GM19468 (cell line): ENCODE measurements around the gene L3MBTL4.
"Not testable (repeated sequence)": the region's sequence is repeated elsewhere in the genome, so short reads cannot be mapped to it uniquely, and the experiment has no call there.

ENCODE experiments used
- ATAC-seq: cut with Tn5 transposase; IDR thresholded peaks from one replicate; pipeline ENCODE4 v1.9.1; 2021; ENCODE audit warnings: mild to moderate bottlenecking, moderate library complexity, moderate number of reproducible peaks; ENCODE audit not compliant: unreplicated experiment; ENCODE audit errors: extremely low read depth

Gene L3MBTL4

DNA sequence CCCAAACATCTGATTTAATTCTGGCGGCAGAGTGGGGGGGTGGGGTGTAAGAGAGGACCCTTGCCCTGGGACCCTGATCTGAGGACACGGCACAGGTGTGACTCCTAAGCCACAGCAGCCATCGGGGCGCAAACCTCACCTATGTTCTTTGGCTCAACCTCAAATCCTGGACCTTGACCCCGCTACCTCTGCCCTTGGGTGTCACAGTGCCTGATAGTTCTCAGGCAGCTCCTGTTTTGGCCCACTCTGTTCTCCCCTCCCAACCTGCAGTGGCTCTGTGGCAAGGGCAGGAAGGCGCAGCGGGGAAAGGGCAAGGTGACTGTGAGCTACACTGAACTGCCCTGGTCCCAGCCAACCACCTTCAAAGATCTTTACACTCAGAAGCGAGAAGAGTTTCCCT is 152.8 kb downstream of the L3MBTL4 start:
- no peak for ATAC-seq

- ATAC-seq: not testable (repeated sequence)
These were observed 155.4 kb downstream of the L3MBTL4 start for GRCh38 chr18:6259324-6259723.

- ATAC-seq: no peak
These were observed 156.8 kb downstream of the L3MBTL4 start for GRCh38 chr18:6257950-6258349.

- ATAC-seq: no peak
These were observed 158.2 kb downstream of the L3MBTL4 start for GRCh38 chr18:6256521-6256920.

DNA sequence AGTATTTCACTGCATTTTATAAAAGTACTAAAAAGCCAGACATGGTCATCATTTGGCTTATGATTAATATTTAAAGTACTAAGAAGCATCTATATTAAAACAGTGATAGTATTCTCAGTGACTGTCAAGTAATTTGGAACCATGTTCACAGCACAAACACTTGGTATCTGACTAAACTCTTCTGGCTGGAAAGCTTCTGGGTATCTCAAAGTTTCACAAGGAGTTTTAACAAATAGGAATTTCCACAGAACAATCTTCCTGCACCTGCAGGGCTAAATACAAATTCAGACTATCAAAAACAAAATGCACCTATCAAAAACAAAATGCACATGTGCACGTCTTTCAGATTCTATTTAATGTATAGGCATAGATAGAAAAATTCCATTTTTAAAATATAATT is 158.8 kb downstream of the L3MBTL4 start:
- ATAC-seq: no peak

GRCh38 chr18:6255116-6255705 is 159.5 kb downstream of the L3MBTL4 start:
- no peak for ATAC-seq

- no peak for ATAC-seq
These were observed 160.3 kb downstream of the L3MBTL4 start for GRCh38 chr18:6254456-6254855.

DNA sequence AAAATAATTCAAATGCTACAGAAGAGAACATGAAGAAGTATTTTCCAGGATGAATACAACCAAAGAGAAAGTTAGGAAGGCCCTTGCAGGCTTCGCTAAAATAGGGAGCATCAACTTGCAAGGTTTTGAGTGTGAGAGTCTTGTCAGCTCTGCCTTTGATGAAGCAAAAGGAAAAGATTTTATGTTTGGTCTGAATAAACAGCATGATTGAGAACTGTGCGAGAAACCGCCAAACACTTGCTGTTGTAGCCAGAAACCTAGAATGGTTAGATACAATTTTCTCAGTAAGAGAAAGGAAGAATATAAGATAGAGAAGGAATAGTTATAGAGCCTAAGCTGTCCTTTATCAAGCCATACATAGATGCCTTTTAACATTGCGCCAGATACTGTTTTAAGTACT is 163.6 kb downstream of the L3MBTL4 start:
- no peak for ATAC-seq

GRCh38 chr18:6249788-6250187 is 164.9 kb downstream of the L3MBTL4 start:
- ATAC-seq: no peak

DNA sequence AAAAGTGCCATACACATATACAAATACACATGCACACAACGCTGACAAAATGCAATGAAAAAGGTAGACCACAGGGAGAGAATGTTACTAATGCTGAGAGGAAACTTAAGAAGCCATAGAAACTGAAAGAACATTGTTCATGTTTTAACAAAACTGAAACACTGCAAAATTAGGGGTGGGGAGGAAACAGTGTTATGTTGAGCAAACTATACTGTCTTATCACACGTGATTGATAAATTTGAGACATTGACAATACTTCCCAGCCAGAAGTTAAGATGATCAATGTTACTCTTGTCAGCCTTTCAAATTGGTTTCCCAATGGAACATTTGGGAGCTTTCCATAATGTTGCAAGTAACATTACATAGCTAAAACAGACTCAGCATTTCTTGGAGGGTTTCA is 165.5 kb downstream of the L3MBTL4 start:
- ATAC-seq: peak; percentile 50

GRCh38 chr18:6248017-6248416 is 166.7 kb downstream of the L3MBTL4 start:
- ATAC-seq: no peak

DNA sequence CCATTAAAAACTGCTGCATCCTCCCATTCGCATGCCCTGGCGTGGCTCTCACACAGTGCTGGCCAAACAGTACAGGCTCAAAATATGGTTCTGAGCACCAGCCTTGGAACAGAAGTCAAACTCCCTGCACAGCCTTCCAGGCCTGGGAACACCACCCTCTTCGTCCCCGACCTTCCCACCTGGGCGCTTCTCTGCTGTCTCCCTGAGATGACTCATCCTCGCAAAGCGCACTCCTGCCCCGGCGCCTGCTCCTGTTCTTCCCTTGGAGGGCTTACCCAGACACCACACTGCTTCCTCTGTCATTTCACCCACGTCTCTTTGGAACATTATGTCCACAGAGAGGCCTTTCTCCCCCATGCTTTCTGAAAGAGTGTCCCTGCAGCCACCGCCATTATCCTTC is 172.7 kb downstream of the L3MBTL4 start:
- no peak for ATAC-seq

GRCh38 chr18:6239716-6240115 is 175.0 kb downstream of the L3MBTL4 start:
- ATAC-seq: no peak

- no peak for ATAC-seq
These were observed 178.5 kb downstream of the L3MBTL4 start for GRCh38 chr18:6236258-6236657.

DNA sequence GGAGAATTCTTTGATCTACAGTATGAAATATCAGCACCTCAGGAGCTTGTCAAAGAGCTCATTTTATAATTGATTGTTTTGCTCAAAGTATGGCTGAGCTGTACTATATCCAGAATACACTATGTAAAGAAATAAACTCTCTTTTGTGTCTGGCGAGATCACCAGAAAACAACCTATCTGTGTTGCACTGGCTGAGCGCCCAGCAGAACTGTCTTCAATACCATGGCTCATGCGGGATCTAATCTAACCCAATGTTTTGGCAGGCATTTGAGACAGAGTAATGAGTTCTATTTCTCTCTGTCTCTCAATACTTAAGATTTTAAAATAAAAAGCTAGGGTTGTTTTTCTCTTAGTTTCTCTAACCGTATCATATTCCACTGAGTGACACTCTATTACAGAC is 192.4 kb downstream of the L3MBTL4 start:
- no peak for ATAC-seq

DNA sequence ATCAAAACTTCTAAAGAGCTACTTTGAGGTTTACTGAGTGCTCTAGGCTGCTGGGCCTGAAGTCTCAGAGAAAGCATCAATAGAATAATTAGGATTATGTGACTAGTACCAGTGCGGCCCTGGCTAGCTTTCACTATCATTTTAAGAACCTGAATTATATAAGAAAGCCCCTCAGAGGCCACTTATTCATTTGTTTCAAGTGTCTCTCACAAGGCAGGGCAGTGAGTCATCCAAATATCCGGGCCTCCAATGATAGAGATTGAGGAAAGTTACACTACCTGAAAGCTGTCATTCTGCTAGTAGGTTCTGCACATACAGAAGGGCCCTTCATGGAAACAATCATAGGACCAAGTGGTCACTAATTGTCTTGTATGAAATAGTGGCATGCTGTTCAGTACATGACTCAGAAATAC is 193.1 kb downstream of the L3MBTL4 start:
- no peak for ATAC-seq

DNA sequence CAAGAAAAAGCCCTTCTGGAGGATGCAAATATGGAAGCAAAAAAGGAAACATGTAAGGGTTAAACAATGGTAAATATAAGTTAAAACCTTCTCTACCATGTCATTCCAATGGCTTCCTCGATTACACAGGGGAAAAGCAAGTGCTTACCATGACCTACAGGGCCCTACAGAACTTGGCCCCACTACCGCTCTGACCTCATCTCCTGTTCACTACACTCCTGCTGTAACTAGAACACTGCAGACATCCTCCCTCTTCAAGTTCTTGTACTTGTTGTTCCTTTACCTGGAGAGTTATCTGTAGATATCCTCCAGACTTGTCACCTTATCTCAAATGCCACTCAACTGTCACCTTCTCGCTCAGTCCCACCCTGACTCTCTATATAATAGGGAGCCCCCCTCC is 194.6 kb downstream of the L3MBTL4 start:
- ATAC-seq: no peak

DNA sequence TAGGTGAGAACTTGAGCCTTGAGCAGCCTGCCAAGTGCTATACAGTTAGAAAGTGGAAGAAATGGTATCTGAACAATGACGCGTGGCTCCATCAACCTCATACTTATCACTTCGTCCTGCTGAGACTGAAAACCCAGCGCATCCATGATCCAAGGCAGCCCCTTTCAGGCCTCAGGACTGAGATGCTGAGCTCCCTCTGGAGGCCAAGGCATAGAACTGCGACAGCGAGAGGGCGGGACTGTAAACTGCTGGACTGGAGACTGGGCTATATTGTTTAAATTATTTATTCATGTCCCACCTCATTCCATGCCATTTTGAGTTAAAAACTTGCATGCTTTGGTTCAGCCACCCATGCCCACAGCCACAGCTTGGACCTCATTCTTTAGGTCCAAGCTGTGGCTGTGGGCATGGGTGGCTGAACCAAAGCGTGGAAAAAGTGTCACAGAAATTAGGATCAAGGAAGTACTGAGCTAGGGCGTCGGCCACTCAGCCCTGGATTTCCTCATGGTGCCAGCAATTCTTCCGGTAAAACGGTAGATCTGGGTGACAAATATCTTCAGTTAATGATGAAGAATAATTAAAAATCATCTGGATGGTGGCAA is 195.5 kb downstream of the L3MBTL4 start:
- no peak for ATAC-seq

GRCh38 chr18:6215888-6216287 is 198.8 kb downstream of the L3MBTL4 start:
- ATAC-seq: no peak

DNA sequence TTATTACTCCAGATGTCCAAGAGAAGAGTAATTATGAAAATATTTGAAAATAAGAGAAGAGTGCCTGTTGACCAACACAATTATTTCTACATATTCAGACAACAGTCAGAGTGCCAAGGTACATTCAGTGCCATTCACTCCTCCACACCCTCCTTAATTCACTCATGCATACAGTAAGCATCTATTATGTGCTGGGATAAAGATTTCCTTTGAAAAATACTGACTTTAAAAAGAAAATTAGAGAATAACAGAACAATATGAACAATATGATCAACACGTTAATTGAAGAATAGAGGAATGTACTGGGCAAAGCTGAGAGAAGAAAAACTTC is 203.6 kb downstream of the L3MBTL4 start:
- no peak for ATAC-seq

DNA sequence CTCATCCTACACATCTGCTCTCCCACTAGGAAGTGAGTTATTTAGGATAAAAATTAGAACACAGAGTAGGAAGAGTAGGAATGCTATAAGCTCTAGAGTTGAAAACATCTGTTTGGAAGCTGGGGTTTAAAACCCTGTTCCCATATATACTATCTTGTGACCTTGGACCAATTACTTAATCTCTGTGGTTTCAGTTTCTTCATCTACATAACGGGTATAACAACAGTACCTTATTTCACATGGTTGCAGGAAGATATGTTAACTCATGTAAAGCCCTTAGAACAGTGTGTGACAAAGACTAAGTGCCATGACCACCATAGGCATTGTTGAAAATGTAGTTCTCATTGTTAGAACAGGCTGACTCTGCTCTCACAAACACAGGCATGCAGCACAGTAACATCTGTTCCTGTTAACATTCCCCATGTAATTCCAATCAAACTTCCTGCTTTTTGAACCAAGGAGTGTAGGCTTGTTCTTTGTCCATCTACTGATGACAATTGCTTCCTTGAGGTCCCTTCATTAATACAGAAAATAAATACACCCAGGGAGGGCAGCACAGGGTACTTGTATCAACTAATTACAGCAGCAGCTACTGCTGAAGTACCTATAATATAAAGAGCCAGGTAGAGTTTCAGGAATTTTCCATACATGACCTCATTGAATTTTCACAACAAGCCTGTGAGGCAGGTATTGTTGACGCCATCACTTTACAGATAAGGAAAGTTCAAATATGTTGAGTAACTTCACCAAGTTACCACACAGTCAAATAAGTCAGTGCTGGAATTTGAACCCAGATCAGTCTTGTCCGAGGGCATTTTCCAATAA is 204.2 kb downstream of the L3MBTL4 start:
- no peak for ATAC-seq

- ATAC-seq: no peak
These were observed 206.8 kb downstream of the L3MBTL4 start for GRCh38 chr18:6207941-6208340.
